Eye (tissue), 1 donor: ENCODE results near the gene ZNF33A.
A peak's percentile ranks its signal among the peaks of the same experiment; 100 is the strongest.
"Not testable (repeated sequence)": the region's sequence is repeated elsewhere in the genome, so short reads cannot be mapped to it uniquely, and the experiment has no call there.

Experiments
- DNase-seq: peaks from one replicate; pipeline ENCODE4 v3.0.0-alpha.2; 2015

The ZNF33A gene

GRCh38 chr10:38010119-38010903 lies at the start of gene ZNF33A:
Gene ZNF33A, plus strand, starts transcription at chr10:38010675. Its CDS starts 1,667 bp downstream, at chr10:38012342.
- DNase-seq: peak; percentile 96

DNA sequence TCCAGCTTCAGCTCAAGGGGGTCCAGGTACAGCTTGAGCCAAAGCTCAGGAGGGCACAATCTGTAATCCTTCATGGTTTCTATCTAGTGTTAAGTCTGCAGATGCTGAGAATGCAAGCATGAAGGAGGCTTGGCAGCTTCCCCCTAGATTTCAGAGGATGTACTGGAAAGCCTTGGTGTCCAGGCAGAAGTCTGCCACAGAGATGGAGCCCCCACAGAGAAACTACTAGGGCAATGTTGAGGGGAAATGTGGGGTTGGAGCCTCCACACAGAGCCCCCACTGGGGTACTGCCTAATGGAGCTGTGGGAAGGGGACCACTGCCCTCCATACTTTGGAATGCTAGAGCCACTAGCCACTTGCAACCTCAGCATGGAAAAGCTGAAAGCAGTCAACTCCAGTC lies 45.5 kb upstream of the ZNF33A start:
- DNase-seq: no peak

DNA sequence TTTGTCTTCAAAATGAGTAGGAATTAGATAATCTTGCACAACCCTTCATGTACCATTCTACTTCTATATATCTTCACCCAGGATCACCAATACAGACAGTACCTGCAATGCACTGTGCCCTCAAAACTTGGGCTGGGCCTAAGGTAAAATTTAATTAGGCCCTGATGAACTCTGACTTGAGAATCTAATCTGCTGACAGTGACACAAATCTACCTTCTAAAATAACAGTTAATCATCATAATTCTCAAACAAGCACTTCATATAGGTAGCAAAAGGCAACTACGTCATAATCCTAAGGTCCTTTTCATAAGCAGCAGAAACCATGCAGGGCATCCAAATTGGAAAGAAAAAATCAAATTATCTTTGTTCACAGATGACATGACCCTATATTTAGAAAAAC lies 38.1 kb upstream of the ZNF33A start:
- no peak for DNase-seq

GRCh38 chr10:37975401-37975991 lies 35.0 kb upstream of the ZNF33A start:
- no peak for DNase-seq

- DNase-seq: peak; percentile 100
Measured at GRCh38 chr10:37976091-37976879, 34.2 kb upstream of the ZNF33A start, which contains the start of gene ZNF25. Gene ZNF25, minus strand, starts transcription at chr10:37976647. Its CDS starts 4,925 bp downstream, at chr10:37971722.

DNA sequence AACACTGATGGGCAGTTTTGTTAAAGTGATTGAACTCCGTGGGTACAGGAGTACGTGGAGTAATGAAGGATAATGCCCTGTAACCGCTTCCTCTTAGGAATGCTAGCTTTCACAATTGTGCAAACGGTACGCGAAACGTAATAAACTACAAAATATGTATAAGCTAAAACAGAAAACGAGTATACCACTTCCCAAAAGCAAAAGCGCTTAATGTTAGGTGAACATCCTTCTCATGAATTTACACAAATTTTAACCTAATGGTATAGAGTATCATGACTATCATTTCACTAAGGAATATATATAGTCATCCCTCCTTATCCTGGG lies 33.6 kb upstream of the ZNF33A start:
- no peak for DNase-seq

GRCh38 chr10:37991655-37992054 lies 18.8 kb upstream of the ZNF33A start:
- no peak for DNase-seq

GRCh38 chr10:37992083-37992482 lies 18.4 kb upstream of the ZNF33A start:
- no peak for DNase-seq

- not testable (repeated sequence) for DNase-seq
Measured at GRCh38 chr10:37998920-37999319, 11.6 kb upstream of the ZNF33A start.

DNA sequence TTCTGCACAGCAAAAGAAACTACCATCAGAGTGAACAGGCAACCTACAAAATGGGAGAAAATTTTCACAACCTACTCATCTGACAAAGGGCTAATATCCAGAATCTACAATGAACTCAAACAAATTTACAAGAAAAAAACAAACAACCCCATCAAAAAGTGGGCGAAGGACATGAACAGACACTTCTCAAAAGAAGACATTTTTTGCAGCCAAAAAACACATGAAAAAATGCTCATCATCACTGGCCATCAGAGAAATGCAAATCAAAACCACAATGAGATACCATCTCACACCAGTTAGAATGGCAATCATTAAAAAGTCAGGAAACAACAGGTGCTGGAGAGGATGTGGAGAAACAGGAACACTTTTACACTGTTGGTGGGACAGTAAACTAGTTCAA lies 10.0 kb upstream of the ZNF33A start:
- DNase-seq: not testable (repeated sequence)

GRCh38 chr10:38003026-38003425 lies 7.4 kb upstream of the ZNF33A start:
- DNase-seq: no peak

DNA sequence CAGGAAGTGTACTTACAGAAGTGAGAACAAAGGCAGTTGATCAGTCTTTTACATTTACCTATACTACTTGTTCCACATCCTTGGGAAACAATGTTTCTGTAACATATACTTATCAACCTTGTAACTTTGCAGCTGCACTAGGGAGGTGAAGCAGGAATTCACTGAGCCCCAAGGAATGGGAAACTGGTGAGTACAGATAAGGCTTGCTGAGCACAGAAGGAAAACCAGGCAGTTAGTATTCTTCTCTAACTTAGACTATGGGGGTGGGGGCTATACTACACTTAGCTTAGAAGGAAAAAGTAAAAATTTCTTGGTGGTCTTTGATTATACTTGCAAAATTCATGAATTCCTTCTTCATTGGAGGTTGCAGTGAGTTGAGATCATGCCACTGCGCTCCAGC lies 6.9 kb upstream of the ZNF33A start:
- no peak for DNase-seq

DNA sequence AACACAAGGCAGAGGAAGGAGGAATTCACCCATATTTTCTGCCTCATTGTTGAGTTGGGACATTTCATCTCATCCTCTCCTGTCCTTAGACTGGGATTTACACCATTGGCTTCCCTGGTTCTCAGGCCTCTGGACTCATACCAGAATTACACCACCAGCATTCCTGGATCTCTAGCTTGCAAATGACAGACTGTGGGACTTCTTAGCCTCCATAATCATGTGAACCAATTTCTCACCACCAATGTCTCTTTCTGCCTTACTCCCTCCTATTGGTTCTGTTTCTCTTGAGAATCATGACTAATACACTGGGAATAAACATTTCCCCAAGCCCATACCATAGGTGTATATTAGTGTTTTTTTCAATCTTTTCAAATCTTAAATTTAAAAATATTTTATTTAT lies 2.9 kb upstream of the ZNF33A start:
- no peak for DNase-seq

GRCh38 chr10:38007991-38008390 lies 2.5 kb upstream of the ZNF33A start:
- DNase-seq: no peak

- no peak for DNase-seq
Measured at GRCh38 chr10:38016354-38016753, 5.9 kb downstream of the ZNF33A start.

DNA sequence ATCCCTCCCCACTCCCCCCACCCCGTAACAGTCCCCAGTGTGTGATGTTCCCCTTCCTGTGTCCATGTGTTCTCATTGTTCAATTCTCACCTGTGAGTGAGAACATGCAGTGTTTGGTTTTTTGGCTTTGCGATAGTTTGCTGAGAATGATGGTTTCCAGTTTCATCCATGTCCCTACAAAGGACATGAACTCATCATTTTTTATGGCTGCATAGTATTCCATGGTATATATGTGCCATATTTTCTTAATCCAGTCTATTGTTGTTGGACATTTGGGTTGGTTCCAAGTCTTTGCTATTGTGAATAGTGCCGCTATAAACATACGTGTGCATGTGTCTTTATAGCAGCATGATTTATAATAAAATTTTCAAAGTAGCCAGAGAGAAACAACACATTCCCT lies 8.6 kb downstream of the ZNF33A start:
- DNase-seq: not testable (repeated sequence)

- DNase-seq: no peak
Measured at GRCh38 chr10:38025283-38025682, 14.8 kb downstream of the ZNF33A start.

GRCh38 chr10:38027986-38028385 lies 17.5 kb downstream of the ZNF33A start:
- no peak for DNase-seq

DNA sequence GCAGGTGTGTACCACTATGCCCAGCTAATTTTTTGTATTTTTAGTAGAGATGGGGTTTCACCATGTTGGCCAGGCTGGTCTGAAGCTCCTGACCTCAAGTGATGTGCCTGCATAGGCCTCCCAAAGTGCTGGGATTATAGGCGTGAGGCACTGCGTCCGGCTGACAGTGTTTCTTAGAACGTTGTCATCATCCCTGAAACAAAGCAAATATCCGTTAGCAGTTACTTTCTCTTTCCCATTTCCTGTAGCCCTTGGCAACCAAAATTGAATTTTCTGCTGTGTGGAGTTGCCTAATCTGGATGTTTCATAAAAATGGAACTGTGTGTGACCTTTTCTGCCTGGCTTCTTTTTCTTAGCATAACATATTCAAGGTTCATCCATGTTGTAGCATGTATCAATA lies 22.4 kb downstream of the ZNF33A start:
- no peak for DNase-seq

- DNase-seq: no peak
Measured at GRCh38 chr10:38038107-38038931, 27.8 kb downstream of the ZNF33A start.

GRCh38 chr10:38038932-38039245 lies 28.4 kb downstream of the ZNF33A start:
- DNase-seq: no peak

GRCh38 chr10:38043516-38043915 lies 33.0 kb downstream of the ZNF33A start:
- no peak for DNase-seq

DNA sequence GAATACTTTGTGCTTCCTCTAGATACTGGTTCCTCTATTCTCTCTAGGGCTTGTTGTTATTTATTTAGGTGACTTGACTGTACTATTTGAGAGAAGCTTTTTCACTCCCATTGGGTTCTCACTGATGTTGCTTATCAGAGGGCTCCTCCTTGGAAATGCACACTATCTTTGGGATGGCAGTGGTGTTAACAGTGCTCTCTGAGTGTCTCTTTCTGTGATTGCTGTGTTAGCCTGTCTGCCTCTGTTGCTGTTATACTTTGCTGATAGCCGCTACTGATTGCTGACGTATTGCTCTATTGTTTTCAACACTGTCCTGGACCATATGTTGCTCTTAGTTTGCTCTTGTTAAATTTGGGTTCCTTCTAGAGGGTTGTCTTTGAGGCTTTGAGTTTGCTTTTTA lies 34.7 kb downstream of the ZNF33A start:
- DNase-seq: no peak
